Skeletal muscle tissue (tissue), 4 donors: Measurements from ENCODE around the gene CD28. TPM values are rescaled to one million over a fixed set of nuclear protein-coding genes. Genes with fewer than 3 reads are reported as not detected.

Source experiments
- H3K27ac ChIP-seq: one replicate; pipeline ENCODE4 v1.7.0; 2013; ENCODE audit warnings: mild to moderate bottlenecking, low read depth, low read length, inconsistent platforms
- H3K27me3 ChIP-seq, 3 donors: one replicate each; pipeline ENCODE4 v1.7.0; 2013; ENCODE audit warnings: low read length in 3 of 3; ENCODE audit not compliant: control insufficient read depth in 3 of 3, insufficient read depth in 3 of 3
- H3K36me3 ChIP-seq, 3 donors: one replicate each; pipeline ENCODE4 v1.7.0; 2013; ENCODE audit warnings: low read length in 3 of 3; ENCODE audit not compliant: control insufficient read depth in 3 of 3, insufficient read depth in 3 of 3
- H3K4me1 ChIP-seq, 3 donors: one replicate each; pipeline ENCODE4 v1.7.0; 2013; ENCODE audit warnings: low read length in 3 of 3, mild to moderate bottlenecking in 3 of 3; ENCODE audit not compliant: control insufficient read depth in 3 of 3, insufficient read depth in 3 of 3
- H3K4me3 ChIP-seq, 3 donors: one replicate each; pipeline ENCODE4 v1.7.0; 2013; ENCODE audit warnings: low read length in 3 of 3
- H3K9ac ChIP-seq, 3 donors: one replicate each; pipeline ENCODE4 v1.7.0; 2013; ENCODE audit warnings: low read length in 3 of 3, mild to moderate bottlenecking in 3 of 3, moderate library complexity in 2 of 3, low read depth in 1 of 3
- H3K9me3 ChIP-seq, 3 donors: one replicate each; pipeline ENCODE4 v1.7.0; 2013; ENCODE audit warnings: low read length in 3 of 3; ENCODE audit not compliant: control insufficient read depth in 3 of 3
- total RNA-seq: library from RNA; depleted of rRNA; stranded (reverse); fragments of >200 nt; gene quantifications from one replicate; pipeline ENCODE4 v1.2.3, GENCODE V29; 2014
- donor health status: Osteomylitis.

Gene CD28
- total RNA-seq, 1 donor from 2014 or later: 4.2 TPM

DNA sequence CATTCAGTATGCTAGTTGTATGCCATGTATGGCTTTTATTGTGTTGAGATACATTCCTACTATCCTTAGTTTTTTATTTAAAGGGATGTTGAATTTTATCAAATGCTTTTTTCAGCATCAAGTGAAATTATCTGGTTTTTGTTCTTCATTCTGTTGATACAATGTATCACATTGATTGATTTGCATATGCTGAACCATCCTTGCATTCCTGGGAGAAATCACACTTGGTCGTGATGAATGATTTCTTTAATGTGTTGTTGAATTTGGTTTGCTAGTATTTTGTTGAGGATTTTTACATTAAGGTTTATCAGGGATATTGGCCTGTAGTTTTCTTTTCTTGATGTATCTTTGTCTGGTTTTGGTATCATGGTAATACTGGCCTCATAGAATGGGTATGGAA, 49.7 kb downstream of the CD28 start:
- H3K4me3 ChIP-seq: no peak overlapping the region
- H3K36me3 ChIP-seq: no peaks in the 10 kb centered on the region
- H3K9ac ChIP-seq: no peak overlapping the region
- no peaks in the 10 kb centered on the region for H3K27me3 ChIP-seq
- peaks cover 0 to 7% (median 0%) of the 10 kb centered on the region in 3 donors for H3K4me1 ChIP-seq
- peaks cover 0 to 4% (median 3%) of the 10 kb centered on the region in 3 donors for H3K9me3 ChIP-seq
- no peak overlapping the region for H3K27ac ChIP-seq

DNA sequence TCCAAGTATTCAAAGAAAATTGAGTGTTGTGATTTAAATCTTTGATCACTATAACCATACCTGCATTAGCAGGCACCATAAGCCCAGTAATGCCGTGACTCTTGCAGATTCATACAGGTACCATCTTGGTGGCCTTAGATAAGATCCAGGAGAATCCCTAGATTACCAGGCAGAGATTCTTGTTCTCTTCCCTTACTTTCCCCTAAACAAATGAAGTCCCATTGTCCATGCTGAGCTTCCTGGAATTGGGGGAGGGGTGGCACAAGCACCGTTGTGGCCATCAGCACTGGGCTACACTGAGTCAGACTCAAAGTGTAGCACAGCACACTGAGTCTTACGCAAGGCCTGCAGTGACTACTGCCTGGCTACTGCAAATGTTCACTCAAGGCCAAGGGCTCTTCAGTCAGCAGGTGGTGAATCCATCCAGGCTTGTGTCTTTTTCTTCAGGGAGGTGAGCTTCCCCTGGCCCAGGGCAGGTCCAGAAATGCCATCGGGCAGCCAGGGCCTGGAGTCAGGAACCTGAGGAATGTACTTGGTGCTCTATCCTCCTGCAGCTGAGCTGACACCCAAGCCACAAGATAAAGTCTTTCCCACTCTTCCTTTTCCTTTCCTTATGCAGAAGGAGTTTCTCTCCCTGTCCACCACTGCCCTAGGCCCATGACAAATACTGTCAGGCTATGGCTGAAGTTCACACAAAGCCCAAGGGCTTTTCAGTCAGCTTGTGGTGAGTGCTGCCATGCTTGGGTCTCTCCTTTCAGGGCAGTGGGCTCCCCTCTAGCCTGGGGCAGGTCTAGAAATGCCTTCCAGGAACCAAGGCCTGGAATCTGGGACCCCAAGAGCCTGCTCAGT, 52.6 kb downstream of the CD28 start:
- no peaks in the 10 kb centered on the region for H3K36me3 ChIP-seq
- no peak overlapping the region for H3K9ac ChIP-seq
- no peak overlapping the region for H3K4me3 ChIP-seq
- H3K9me3 ChIP-seq: peaks cover 0 to 4% (median 3%) of the 10 kb centered on the region in 3 donors
- H3K4me1 ChIP-seq: peaks cover 4 to 7% (median 7%) of the 10 kb centered on the region in 3 donors
- H3K27ac ChIP-seq: no peak overlapping the region
- no peaks in the 10 kb centered on the region for H3K27me3 ChIP-seq

DNA sequence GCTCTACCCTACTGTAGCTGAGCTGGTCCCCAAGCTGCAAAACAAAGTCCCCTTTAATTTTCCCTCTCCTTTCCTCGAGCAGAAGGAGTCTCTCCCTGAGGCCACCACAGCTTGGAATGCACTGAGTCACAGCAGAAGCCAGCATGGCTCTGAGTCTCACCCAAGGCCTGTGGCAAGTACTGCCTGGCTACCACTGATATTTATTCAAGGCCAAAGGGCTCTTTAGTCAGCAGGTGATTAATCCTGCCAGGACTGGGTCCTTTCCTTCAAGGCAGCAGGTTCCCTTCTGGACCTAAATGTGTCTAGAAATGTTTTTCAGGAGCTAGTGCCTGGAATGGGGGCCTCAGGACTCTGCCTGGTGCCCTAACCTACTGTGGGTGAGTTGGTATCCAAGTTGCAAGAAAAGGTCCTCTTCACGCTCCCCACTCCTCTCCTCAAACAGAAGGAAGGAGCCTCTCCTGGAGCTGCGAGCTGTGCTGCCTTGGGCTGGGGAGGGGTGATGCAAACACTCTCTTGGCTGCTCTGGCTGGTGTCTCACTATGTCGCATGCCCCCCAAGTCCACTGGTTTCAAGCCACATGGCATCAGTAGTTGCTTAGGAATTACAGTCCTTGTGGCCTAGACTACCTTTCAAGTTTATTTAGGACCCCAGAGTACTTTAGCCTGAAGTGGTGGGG, 53.4 kb downstream of the CD28 start:
- no peak overlapping the region for H3K4me3 ChIP-seq
- H3K36me3 ChIP-seq: no peaks in the 10 kb centered on the region
- H3K4me1 ChIP-seq: peaks cover 4 to 10% (median 7%) of the 10 kb centered on the region in 3 donors
- peaks cover 2 to 4% (median 3%) of the 10 kb centered on the region in 3 donors for H3K9me3 ChIP-seq
- no peaks in the 10 kb centered on the region for H3K27me3 ChIP-seq
- no peak overlapping the region for H3K27ac ChIP-seq
- H3K9ac ChIP-seq: no peak overlapping the region

DNA sequence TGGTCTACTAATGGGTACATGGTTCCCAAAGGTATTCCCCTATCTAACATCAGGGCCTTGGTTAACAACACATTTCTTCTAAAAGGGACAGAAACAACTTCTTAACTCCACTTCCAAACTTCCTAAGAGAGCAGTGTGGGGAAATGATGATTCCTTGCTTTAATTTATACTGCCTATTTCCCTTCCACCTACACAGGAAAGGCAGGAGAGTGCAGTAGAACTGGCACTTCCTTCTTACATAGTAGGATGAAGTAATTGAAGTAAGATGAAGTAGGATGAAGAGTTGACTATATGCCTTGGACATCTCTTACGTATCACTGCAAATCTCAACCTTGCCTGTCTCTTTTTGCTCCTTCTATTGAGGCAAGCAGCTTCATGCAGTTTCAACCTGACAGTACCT, 54.7 kb downstream of the CD28 start:
- no peaks in the 10 kb centered on the region for H3K36me3 ChIP-seq
- H3K27me3 ChIP-seq: no peaks in the 10 kb centered on the region
- H3K9me3 ChIP-seq: peaks cover 0 to 2% (median 2%) of the 10 kb centered on the region in 3 donors
- no peak overlapping the region for H3K27ac ChIP-seq
- peaks cover 4 to 10% (median 7%) of the 10 kb centered on the region in 3 donors for H3K4me1 ChIP-seq
- H3K9ac ChIP-seq: no peak overlapping the region
- no peak overlapping the region for H3K4me3 ChIP-seq

DNA sequence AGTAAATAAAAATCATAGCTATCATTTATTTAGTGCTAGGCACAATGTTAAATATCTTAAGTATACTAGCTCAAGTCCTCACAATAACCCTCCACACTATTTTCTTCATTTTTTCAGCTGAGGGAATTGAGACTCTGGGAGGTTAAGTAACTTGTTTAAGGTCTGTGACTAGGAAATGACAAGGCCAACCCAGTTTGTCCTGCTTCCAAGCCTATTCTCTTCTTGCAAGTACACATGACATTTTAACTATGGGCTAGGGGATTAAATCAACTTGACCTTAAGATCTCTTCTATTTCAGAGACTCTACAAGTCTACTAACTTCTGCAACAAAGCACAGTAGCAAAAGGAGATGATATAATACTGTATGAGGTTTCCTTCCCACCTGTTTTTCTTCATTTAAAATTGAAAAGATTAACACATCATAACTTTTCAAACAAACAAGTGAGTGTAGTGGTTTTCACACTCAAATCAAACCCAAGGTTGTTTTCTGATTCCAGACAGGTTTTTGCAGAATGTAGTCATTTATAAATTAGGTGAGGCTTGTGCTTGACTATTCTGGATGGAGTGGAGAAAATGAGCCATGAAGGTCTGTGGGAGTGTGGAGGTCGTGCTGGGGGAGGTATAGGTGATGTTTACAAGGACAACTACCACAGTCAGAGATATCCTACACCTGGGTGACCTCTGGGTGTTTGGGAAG, 57.0 kb downstream of the CD28 start:
- no peak overlapping the region for H3K9ac ChIP-seq
- H3K27ac ChIP-seq: no peak overlapping the region
- H3K4me3 ChIP-seq: no peak overlapping the region
- peaks cover 0 to 2% (median 0%) of the 10 kb centered on the region in 3 donors for H3K9me3 ChIP-seq
- no peaks in the 10 kb centered on the region for H3K27me3 ChIP-seq
- H3K4me1 ChIP-seq: peaks cover 4 to 10% (median 7%) of the 10 kb centered on the region in 3 donors
- no peaks in the 10 kb centered on the region for H3K36me3 ChIP-seq

DNA sequence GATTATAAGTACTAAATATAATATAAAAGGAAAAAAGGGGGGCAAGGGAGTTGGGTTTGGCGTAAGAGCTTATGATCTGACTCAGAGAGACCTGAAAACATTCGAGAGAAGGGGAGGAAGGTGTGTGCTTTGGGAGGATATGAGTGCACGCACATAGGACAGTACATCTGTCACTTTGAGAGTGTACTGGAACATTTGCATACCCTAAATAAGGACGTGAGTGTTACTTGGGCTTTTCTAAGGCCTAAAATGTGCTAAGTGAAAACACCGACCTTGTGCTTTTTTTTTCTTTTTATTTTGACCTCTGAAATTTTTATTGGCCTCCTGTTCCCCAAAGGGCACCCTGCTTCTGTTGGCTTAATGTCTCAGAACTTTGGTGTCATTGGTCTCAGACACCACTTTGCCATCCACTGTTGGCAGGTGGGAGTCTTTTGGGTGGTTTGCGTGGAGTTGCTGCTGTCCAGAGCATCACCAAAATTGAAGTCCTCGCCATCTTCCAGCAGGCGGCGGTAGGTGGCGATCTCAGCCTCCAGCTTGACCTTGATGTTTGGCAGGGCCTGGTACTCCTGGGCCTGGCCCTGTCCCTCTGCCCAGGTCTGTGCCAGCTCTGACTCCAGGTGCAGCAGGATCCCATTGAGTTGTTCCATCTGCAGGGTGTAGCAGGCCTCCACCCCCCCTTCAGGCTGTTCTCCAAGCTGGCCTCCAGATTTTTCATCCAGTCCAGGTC, 57.7 kb downstream of the CD28 start:
- Histone ChIP-seq H3K4me1 (peaks cover 4 to 10% (median 7%) of the 10 kb centered on the region in 3 donors), H3K27ac (no peak overlapping the region), H3K27me3 (no peaks in the 10 kb centered on the region), H3K9ac (no peak overlapping the region), H3K36me3 (no peaks in the 10 kb centered on the region), H3K4me3 (no peak overlapping the region), H3K9me3 (peaks cover 0 to 2% (median 0%) of the 10 kb centered on the region in 3 donors)

DNA sequence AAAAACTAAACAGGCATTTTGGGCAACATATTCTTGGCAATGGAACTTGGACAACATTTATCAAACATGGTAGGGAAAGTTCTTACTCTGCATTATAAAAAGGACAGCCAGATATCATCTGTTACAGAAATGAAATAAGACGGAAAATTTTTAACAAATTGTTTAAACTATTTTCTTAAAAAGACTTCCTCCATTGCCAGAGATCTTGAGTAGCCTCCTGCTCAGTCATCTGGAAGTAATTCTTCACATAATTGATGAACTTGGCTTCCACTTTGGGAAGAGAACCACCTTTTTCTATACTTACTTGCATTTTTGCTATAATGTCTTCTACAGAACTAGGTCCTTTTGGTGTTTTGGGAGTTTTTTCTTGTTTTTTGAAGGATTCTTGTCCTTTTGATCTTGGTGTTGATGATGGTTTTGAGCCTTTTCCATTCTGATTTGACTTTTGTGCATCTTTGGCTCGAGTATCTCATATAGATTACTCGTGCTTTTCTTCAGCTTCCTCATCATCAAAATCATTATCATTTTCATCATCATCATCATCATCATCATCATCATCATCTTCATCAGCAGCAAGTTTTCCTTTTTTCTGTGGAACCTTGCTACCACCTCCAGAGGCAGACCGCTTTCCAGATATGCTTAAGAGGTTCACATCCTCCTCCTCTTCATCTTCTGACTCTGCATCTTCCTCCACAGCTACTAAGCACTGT, 66.2 kb downstream of the CD28 start:
- Histone ChIP-seq H3K27ac (no peak overlapping the region), H3K4me3 (no peak overlapping the region), H3K4me1 (no peaks in the 10 kb centered on the region), H3K9me3 (no peaks in the 10 kb centered on the region), H3K36me3 (no peaks in the 10 kb centered on the region), H3K9ac (no peak overlapping the region), H3K27me3 (no peaks in the 10 kb centered on the region)

DNA sequence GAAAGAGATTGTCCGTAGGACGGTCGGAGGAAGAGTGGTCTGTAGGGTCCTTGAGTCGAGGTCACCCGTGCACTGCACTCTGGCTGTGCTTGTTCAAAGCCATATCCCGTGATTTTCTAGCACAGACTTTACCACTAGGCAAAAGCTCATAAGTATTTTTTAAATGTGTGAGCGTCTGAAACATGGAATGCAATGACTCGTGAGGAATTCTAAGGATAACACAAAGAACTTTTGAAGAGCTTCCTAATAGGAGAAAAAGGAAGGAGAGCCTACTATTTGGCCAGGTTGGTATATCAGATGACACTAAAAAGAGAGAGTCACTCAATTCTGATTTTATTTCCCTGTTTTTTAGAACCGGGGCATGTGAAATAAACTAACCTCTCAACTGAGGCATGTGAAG, 68.3 kb downstream of the CD28 start:
- Histone ChIP-seq H3K4me1 (no peaks in the 10 kb centered on the region), H3K4me3 (no peak overlapping the region), H3K9ac (no peak overlapping the region)

DNA sequence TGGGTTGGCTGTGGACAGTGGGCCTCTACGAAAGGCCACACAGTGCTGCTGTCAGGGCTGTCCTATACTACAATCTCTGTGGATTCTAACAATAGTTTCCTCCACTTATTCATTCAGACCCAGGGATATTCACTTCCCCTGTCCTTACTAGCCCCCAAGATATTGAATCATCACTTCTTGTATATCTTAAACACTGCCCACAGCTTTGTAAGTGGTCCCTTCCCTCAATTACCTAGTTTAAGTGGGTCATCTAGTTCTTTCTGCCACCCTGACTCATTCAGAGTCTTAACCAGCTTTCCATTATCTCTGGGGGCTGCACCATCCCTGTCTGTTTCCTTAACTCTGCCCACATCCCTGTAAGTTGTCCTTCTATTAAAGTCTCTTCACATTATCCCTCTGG, 69.2 kb downstream of the CD28 start:
- Histone ChIP-seq H3K27ac (no peak overlapping the region), H3K4me3 (no peak overlapping the region), H3K9ac (no peak overlapping the region), H3K4me1 (no peaks in the 10 kb centered on the region), H3K27me3 (no peaks in the 10 kb centered on the region), H3K36me3 (no peaks in the 10 kb centered on the region), H3K9me3 (no peaks in the 10 kb centered on the region)

More for the DNA sequence above, 68.3 kb downstream of the CD28 start:
- H3K27ac ChIP-seq: no peak overlapping the region
- no peaks in the 10 kb centered on the region for H3K27me3 ChIP-seq
- no peaks in the 10 kb centered on the region for H3K9me3 ChIP-seq
- no peaks in the 10 kb centered on the region for H3K36me3 ChIP-seq
